Astrocyte of the spinal cord (primary cell): ENCODE measurements around the gene RNU7-1.
"Not testable (repeated sequence)": the region's sequence is repeated elsewhere in the genome, so short reads cannot be mapped to it uniquely, and the experiment has no call there.

Source experiments
- DNase-seq: peaks from one replicate; pipeline ENCODE4 v3.0.0; 2011; ENCODE audit warnings: low read depth, low spot score
- H3K4me3 ChIP-seq: 2 replicates; pipeline ENCODE4 v1.5.1; 2011; ENCODE audit warnings: low read depth, mild to moderate bottlenecking, low read length, moderate library complexity
- CTCF ChIP-seq: IDR thresholded peaks from 2 replicates; pipeline ENCODE4 v1.5.1; 2012; ENCODE audit warnings: low read depth, mild to moderate bottlenecking, low read length, inconsistent platforms
- in situ Hi-C: cut with HindIII; loops from 2 replicates; pipeline ENCODE4 v1.10.0; 2017; ENCODE audit warnings: low sequenced_read_pairs

RNU7-1 gene

GRCh38 chr12:6903722-6904121 is 39.9 kb upstream of the RNU7-1 start:
- DNase-seq: no peak
- no peak overlapping the region for H3K4me3 ChIP-seq
- in situ Hi-C loops: no loop called here
- TF ChIP-seq CTCF: no peak

- peak; percentile 95 for DNase-seq
- in situ Hi-C loops: no loop called here
- TF ChIP-seq CTCF: no peak
- H3K4me3 ChIP-seq: peak within 1 kb of the TSS; percentile 85
Observed at GRCh38 chr12:6904280-6905276, 39.0 kb upstream of the RNU7-1 start, which contains the start of gene LRRC23. TSS of gene LRRC23 (plus strand) at chr12:6904822. CDS start at chr12:6905634, 812 bp downstream.

GRCh38 chr12:6905414-6906040 is 38.1 kb upstream of the RNU7-1 start:
- no peak for TF ChIP-seq CTCF
- DNase-seq: no peak
- in situ Hi-C loops: no loop called here
- peak overlapping the region; percentile 85 for H3K4me3 ChIP-seq

GRCh38 chr12:6908141-6908540 is 35.5 kb upstream of the RNU7-1 start:
- DNase-seq, in situ Hi-C loops: not testable (repeated sequence)

GRCh38 chr12:6909421-6910145 is 34.0 kb upstream of the RNU7-1 start:
- no peak for DNase-seq
- TF ChIP-seq CTCF: no peak
- no peak overlapping the region for H3K4me3 ChIP-seq
- in situ Hi-C loops: no loop called here

More at GRCh38 chr12:6908141-6908540, 35.5 kb upstream of the RNU7-1 start:
- not testable (repeated sequence) for H3K4me3 ChIP-seq

- in situ Hi-C loops: no loop called here
- no peak for TF ChIP-seq CTCF
- H3K4me3 ChIP-seq: no peak overlapping the region
- no peak for DNase-seq
Observed at GRCh38 chr12:6912164-6912935, 31.3 kb upstream of the RNU7-1 start.
